Calu3 (cell line): Measurements from ENCODE around the gene CDKL2. TPM values are rescaled to one million over a fixed set of nuclear protein-coding genes. Genes with fewer than 3 reads are reported as not detected.

Experiments
- BruUV-seq: library from RNA; stranded (reverse); fragments of 400-500 nt; replicated peaks from 2 replicates; lab custom pipeline; 2021; lab: Mats Ljungman, UMichigan
- CTCF ChIA-PET: fragments of 300-600 bp; sonication (Branson Sonifier 250); formaldehyde crosslinking; loops from one replicate; lab custom pipeline; 2022; ENCODE audit warnings: antibody characterized with exemption; lab: Charles Lee
- DNase-seq: peaks from one replicate; pipeline ENCODE4 v3.0.0; 2022
- H3K27ac Mint-ChIP-seq: one replicate; pipeline ENCODE4 v1.8.0; 2022; ENCODE audit warnings: mixed read lengths; ENCODE audit not compliant: unreplicated experiment
- H3K27me3 Mint-ChIP-seq: one replicate; pipeline ENCODE4 v1.8.0; 2022; ENCODE audit warnings: mixed read lengths; ENCODE audit not compliant: unreplicated experiment
- H3K36me3 Mint-ChIP-seq: one replicate; pipeline ENCODE4 v1.8.0; 2022; ENCODE audit warnings: mild to moderate bottlenecking, moderate library complexity, mixed read lengths; ENCODE audit not compliant: insufficient read depth, unreplicated experiment
- H3K4me1 Mint-ChIP-seq: one replicate; pipeline ENCODE4 v1.8.0; 2022; ENCODE audit warnings: mild to moderate bottlenecking, low read depth, mixed read lengths; ENCODE audit not compliant: unreplicated experiment
- H3K4me3 Mint-ChIP-seq: one replicate; pipeline ENCODE4 v1.8.0; 2022; ENCODE audit warnings: mild to moderate bottlenecking, low read depth, moderate library complexity, mixed read lengths; ENCODE audit not compliant: unreplicated experiment
- H3K9me3 Mint-ChIP-seq: one replicate; pipeline ENCODE4 v1.8.0; 2022; ENCODE audit warnings: low read depth, mixed read lengths; ENCODE audit not compliant: unreplicated experiment
- intact Hi-C: fragments of 100-400 bp; cut with micrococcal nuclease; formaldehyde crosslinking; loops from one replicate; pipeline ENCODE4 v1.10.0; 2022; ENCODE audit not compliant: unreplicated experiment
- total RNA-seq: library from RNA; stranded (reverse); gene quantifications from 2 replicates; pipeline ENCODE4 v1.2.3, GENCODE V29; 2022
- TF ChIP-seq, protein P1 (sequence below): fragments of 200-600 bp; IDR thresholded peaks from one replicate; pipeline ENCODE4 v1.8.0; 2022; ENCODE audit warnings: antibody characterized with exemption; ENCODE audit not compliant: unreplicated experiment

Gene CDKL2
- total RNA-seq, 1 experiment from 2014 or later, result 2.7 TPM

DNA sequence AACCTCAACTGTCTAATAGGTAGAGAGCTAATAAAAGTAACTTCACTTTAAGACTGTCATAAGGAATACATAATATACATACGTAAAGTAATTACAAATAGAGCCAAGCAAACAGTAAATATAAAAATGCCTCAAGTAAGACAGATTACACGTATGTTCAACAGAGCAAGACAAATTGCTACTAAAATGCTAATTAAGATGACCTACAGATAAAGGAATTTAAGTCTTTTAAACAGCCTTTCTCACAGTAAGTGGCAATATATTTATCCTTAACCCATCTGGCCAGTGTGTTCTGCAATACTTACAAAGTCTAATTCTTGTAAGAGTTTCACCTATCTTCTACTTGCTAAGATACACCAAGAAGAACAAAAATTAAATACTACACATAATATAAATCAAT is 30.2 kb upstream of the CDKL2 start:
- Mint-ChIP-seq H3K36me3 (peaks cover 39% of the 10 kb centered on the region), H3K4me3 (no peak overlapping the region), H3K27ac (no peak overlapping the region), H3K27me3 (no peaks in the 10 kb centered on the region), H3K4me1 (peaks cover 13% of the 10 kb centered on the region), H3K9me3 (no peaks in the 10 kb centered on the region)
- intact Hi-C loops, result no loop called here
- TF ChIP-seq, protein P1, sequence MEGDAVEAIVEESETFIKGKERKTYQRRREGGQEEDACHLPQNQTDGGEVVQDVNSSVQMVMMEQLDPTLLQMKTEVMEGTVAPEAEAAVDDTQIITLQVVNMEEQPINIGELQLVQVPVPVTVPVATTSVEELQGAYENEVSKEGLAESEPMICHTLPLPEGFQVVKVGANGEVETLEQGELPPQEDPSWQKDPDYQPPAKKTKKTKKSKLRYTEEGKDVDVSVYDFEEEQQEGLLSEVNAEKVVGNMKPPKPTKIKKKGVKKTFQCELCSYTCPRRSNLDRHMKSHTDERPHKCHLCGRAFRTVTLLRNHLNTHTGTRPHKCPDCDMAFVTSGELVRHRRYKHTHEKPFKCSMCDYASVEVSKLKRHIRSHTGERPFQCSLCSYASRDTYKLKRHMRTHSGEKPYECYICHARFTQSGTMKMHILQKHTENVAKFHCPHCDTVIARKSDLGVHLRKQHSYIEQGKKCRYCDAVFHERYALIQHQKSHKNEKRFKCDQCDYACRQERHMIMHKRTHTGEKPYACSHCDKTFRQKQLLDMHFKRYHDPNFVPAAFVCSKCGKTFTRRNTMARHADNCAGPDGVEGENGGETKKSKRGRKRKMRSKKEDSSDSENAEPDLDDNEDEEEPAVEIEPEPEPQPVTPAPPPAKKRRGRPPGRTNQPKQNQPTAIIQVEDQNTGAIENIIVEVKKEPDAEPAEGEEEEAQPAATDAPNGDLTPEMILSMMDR, result no peak
- CTCF ChIA-PET, result no interaction called here
- BruUV-seq, result no TSS peak
- DNase-seq, result no peak

GRCh38 chr4:75659512-75660031 is 29.2 kb upstream of the CDKL2 start:
- Mint-ChIP-seq H3K27ac (no peak overlapping the region), H3K4me3 (no peak overlapping the region), H3K36me3 (peaks cover 44% of the 10 kb centered on the region), H3K4me1 (peaks cover 13% of the 10 kb centered on the region), H3K9me3 (no peaks in the 10 kb centered on the region), H3K27me3 (no peaks in the 10 kb centered on the region)
- TF ChIP-seq, protein P1, result no peak
- no peak for DNase-seq
- CTCF ChIA-PET, result interaction anchor here (0.7 to 1.4 kb wide), 2 partner anchors 11 to 65 kb away, joined by 3 to 5 read pairs; partner anchors contain the start of gene USO1
- intact Hi-C loops, result loop anchor here (10.0 kb wide), 1 partner anchor 185 kb away; no protein-coding TSS in a partner anchor
- BruUV-seq, result no TSS peak

- no TSS peak for BruUV-seq
- TF ChIP-seq, protein P1, result no peak
- Mint-ChIP-seq H3K36me3 (peaks cover 44% of the 10 kb centered on the region), H3K27me3 (no peaks in the 10 kb centered on the region), H3K27ac (peak overlapping the region; percentile 61), H3K4me3 (no peak overlapping the region), H3K4me1 (peaks cover 13% of the 10 kb centered on the region), H3K9me3 (no peaks in the 10 kb centered on the region)
- intact Hi-C loops, result loop anchor here (10.0 kb wide), 1 partner anchor 186 kb away; no protein-coding TSS in a partner anchor
- CTCF ChIA-PET, result interaction anchor here (0.7 to 1.4 kb wide), 2 partner anchors 10 to 65 kb away, joined by 3 to 5 read pairs; partner anchors contain the start of gene USO1
- peak; percentile 5 for DNase-seq
Measured at GRCh38 chr4:75658876-75659275, 28.5 kb upstream of the CDKL2 start.

DNA sequence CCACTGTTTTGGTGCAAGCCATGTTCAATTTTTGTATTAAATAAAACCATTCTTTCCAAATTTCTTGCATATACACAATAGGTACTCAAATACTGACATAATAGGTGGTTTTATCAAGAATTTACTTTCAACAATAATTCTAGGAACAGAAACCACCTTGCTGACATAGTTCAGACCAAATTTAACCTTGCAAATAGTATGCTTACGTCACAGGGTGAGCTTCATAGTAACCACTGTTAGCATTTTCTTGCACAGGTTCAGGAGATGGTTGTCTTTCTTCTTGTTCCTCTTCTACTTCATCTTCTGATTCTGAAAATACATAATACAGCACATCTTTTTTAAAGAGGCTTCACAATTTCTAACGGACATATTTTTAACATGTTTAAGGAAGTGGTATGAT is 25.2 kb upstream of the CDKL2 start:
- H3K27me3 Mint-ChIP-seq, result no peaks in the 10 kb centered on the region
- DNase-seq, result no peak
- intact Hi-C loops, result loop anchor here (10.0 kb wide), 1 partner anchor 189 kb away; no protein-coding TSS in a partner anchor
- no peaks in the 10 kb centered on the region for H3K9me3 Mint-ChIP-seq
- CTCF ChIA-PET, result no interaction called here
- TF ChIP-seq, protein P1, result no peak
- H3K4me3 Mint-ChIP-seq, result no peak overlapping the region
- H3K36me3 Mint-ChIP-seq, result peaks cover 28% of the 10 kb centered on the region
- H3K4me1 Mint-ChIP-seq, result peaks cover 13% of the 10 kb centered on the region
- no TSS peak for BruUV-seq
- H3K27ac Mint-ChIP-seq, result no peak overlapping the region
